NT2/D1 (cell line): ENCODE measurements around the gene DLG2.
"Not testable (repeated sequence)": the region's sequence is repeated elsewhere in the genome, so short reads cannot be mapped to it uniquely, and the experiment has no call there.

Source experiments
- DNase-seq: peaks from one replicate; pipeline ENCODE4 v3.0.0-alpha.2; 2011; ENCODE audit warnings: low read depth, low spot score
- H3K27me3 ChIP-seq: 2 replicates; pipeline ENCODE4 v1.6.0; 2011; ENCODE audit warnings: mild to moderate bottlenecking; ENCODE audit not compliant: insufficient read length, insufficient read depth
- H3K36me3 ChIP-seq: 2 replicates; pipeline ENCODE4 v1.6.1; 2011; ENCODE audit warnings: mild to moderate bottlenecking, low read length, mixed read lengths; ENCODE audit not compliant: insufficient read depth, insufficient read length
- H3K4me1 ChIP-seq: 2 replicates; pipeline ENCODE4 v1.5.1; 2011; ENCODE audit not compliant: insufficient read depth, insufficient read length
- H3K4me3 ChIP-seq: 2 replicates; pipeline ENCODE4 v1.5.1; 2011; ENCODE audit warnings: low read depth; ENCODE audit not compliant: insufficient read length
- H3K9ac ChIP-seq: 2 replicates; pipeline ENCODE4 v1.6.0; 2011; ENCODE audit warnings: low read depth; ENCODE audit not compliant: insufficient read length
- H3K9me3 ChIP-seq: 2 replicates; pipeline ENCODE4 v1.5.1; 2011; ENCODE audit warnings: mild to moderate bottlenecking, low read length; ENCODE audit not compliant: insufficient read depth
- SUZ12 ChIP-seq: IDR thresholded peaks from 2 replicates; pipeline ENCODE4 v1.6.1; 2011; ENCODE audit not compliant: insufficient read length, insufficient read depth; ENCODE audit errors: extremely low read depth
- YY1 ChIP-seq: IDR thresholded peaks from 2 replicates; pipeline ENCODE4 v1.6.1; 2011; ENCODE audit not compliant: insufficient read length, insufficient read depth
- ZNF274 ChIP-seq: IDR thresholded peaks from 2 replicates; pipeline ENCODE4 v1.6.1; 2011; ENCODE audit warnings: mild to moderate bottlenecking, low read depth, low read length

The DLG2 gene

DNA sequence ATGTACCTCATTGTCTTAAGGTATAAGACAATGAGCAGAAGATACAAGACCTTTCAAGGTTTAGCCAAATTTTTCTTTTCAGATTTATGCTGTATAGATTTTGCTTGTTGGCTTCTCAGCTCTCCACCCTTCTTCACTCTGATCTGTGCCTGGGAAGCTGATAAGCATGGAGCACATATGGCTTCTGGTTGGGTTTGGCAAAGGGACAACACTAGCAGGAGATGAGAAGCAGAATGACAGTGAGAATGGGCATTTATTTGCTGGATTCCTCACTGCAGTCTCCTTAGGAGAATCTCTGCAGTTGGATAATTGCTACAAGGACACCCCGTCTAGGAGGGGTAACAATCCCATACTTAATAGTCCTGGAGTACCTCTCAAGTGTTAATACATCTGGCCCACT, 1866.2 kb downstream of the DLG2 start:
- Histone ChIP-seq H3K9me3 (no peaks in the 10 kb centered on the region), H3K9ac (no peak overlapping the region), H3K36me3 (no peaks in the 10 kb centered on the region), H3K4me1 (no peaks in the 10 kb centered on the region), H3K4me3 (no peak overlapping the region), H3K27me3 (no peaks in the 10 kb centered on the region)
- DNase-seq = no peak
- TF ChIP-seq SUZ12 (no peak), ZNF274 (no peak), YY1 (no peak)

DNA sequence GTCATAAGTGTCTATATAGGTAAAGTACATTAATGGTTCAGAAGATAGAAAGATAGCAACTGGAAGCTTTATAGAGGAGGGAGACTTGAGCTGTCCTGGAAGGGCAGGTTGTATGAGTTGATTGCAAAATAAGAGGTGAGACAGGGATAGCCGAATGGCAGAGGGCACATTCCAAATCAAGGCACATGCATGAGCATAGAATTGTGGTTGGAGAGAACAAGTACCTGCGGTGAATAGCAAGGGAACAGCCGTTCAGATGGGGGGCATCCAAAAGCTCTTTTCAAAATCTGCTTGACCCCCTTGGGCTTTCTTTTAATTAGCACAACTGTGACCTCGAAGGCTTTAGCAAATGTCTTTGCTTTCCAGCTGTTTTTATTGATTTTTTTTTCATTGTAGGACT, 1868.0 kb downstream of the DLG2 start:
- Histone ChIP-seq H3K27me3 (no peaks in the 10 kb centered on the region), H3K4me3 (no peak overlapping the region), H3K4me1 (no peaks in the 10 kb centered on the region), H3K9ac (no peak overlapping the region), H3K36me3 (no peaks in the 10 kb centered on the region), H3K9me3 (no peaks in the 10 kb centered on the region)
- no peak for TF ChIP-seq SUZ12
- DNase-seq = no peak

DNA sequence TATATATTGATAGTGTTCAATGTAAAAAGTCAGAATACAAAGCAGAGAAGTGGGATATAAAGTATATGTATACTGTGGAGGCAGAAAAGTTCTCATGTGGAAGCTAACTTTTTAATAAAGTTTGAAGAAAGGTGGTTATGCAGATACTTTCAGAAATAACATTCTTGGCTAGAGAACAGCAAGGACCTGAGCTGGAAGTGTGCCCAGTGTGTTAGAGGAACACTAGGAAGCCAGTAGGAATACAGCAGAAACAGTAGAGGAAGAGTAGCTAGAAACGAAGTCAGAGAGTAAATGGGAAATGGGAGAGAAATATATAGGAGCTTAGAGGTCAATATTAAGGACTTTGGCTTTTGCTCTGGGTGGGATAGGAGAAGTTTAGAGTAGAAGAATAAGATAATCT, 1876.1 kb downstream of the DLG2 start:
- no peaks in the 10 kb centered on the region for H3K36me3 ChIP-seq
- no peak overlapping the region for H3K4me3 ChIP-seq
- no peak for DNase-seq
- no peaks in the 10 kb centered on the region for H3K27me3 ChIP-seq
- TF ChIP-seq YY1 = no peak
- TF ChIP-seq SUZ12 = no peak
- TF ChIP-seq ZNF274 = no peak
- H3K9ac ChIP-seq = no peak overlapping the region
- no peaks in the 10 kb centered on the region for H3K9me3 ChIP-seq
- H3K4me1 ChIP-seq = no peaks in the 10 kb centered on the region

DNA sequence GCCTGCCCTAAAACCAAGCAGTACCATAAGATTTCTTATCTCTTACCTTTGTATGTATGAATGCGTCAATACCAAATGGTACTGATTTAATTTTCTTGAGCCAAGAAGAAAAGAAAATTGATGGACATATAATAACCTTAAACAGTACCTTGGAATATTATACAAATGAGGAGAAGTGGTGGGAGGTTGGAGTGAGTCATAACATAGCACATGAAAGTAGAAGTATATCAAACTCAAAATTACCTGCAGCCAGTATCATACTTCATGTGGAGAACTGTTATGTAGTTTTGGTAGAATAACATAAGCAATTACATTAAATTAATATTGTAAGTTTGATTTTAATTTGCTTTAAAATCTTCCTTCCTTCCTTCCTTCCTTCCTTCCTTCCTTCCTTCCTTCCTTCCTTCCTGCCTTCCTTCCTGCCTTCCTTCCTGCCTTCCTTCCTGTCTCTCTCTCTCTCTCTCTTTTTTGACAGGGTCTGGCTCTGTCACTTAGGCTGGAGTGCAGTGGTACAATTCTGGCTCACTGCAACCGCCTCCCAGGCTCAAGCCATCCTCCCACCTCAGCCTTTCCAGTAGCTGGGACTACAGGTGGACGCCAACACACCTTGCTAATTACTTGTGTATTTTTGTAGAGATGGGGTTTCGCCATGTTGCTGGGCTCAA, 1880.1 kb downstream of the DLG2 start:
- peaks cover 10% of the 10 kb centered on the region; the same call in 1 of the 2 replicates for H3K9me3 ChIP-seq
- H3K9ac ChIP-seq = no peak overlapping the region
- DNase-seq = no peak
- H3K4me1 ChIP-seq = no peaks in the 10 kb centered on the region
- no peak overlapping the region for H3K4me3 ChIP-seq
- no peaks in the 10 kb centered on the region for H3K27me3 ChIP-seq
- no peaks in the 10 kb centered on the region for H3K36me3 ChIP-seq
- no peak for TF ChIP-seq ZNF274
- no peak for TF ChIP-seq SUZ12
- no peak for TF ChIP-seq YY1

DNA sequence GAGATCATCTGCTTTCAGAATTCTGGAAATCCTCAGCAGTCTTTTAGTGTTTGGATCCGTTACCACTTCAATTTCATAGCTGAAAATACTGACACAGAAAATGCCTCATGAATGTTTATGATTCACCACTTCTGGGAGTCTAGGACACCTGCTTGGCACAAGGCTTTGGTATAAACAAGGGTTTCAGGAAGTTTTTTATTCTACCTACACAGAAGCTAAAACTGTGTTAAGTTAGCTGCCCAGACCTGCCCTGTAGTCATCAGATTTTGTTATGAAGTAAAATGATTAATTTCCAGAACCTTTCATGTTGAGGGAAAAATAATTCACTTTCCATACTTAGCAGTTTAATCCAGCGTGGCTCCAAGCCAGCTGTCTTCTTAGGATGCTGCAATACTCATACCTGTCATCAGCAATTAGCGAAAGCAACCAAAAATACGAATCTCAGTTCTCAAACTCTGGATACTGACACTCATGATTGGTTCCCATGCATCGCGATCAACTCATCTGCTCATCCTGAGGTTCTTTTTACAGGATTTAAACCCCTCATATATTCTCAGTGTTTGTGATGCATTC, 1882.4 kb downstream of the DLG2 start:
- Histone ChIP-seq H3K9ac (no peak overlapping the region), H3K4me1 (no peaks in the 10 kb centered on the region), H3K4me3 (no peak overlapping the region), H3K27me3 (no peaks in the 10 kb centered on the region), H3K36me3 (no peaks in the 10 kb centered on the region), H3K9me3 (peaks cover 10% of the 10 kb centered on the region; the same call in 1 of the 2 replicates)
- no peak for DNase-seq
- TF ChIP-seq YY1 (no peak), ZNF274 (no peak), SUZ12 (no peak)

DNA sequence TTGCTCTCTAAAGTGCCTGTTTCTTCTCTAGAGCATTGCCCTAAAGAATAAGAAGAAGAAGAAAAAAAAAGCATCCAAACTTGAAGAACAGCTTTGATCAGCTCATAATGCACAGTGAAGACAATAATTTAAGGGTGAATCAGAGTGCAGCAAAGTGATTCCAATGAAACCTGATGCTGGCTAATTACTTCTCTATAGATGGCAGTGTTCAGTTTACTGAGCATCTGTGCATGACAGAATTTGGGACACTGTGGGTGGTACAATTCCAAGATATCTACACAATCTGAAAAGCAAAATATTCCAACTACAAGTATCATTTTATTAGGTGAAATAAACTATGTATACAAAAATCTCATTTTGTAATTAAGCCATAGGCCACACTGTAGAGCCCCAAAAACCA, 1890.5 kb downstream of the DLG2 start:
- Histone ChIP-seq H3K4me1 (no peaks in the 10 kb centered on the region), H3K9ac (no peak overlapping the region), H3K4me3 (no peak overlapping the region), H3K36me3 (no peaks in the 10 kb centered on the region), H3K9me3 (no peaks in the 10 kb centered on the region), H3K27me3 (no peaks in the 10 kb centered on the region)
- TF ChIP-seq YY1 (no peak), SUZ12 (no peak), ZNF274 (no peak)
- no peak for DNase-seq

DNA sequence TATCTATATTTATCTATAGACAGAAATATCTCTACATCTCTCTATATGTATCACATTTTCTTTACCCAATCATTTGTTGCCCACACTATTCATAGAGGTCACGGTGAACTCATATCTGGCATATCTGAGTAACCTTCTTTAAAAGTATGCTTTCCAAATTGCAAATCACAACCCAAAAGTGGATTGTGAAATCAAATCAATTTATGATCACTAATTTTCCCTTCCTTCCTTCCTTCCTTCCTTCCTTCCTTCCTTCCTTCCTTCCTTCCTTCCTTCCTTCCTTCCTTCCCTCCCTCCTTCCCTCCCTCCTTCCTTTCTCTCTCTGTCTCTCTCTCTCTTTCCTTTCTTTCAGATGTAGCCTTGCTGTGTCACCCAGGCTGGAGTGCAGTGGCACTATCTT, 1893.0 kb downstream of the DLG2 start:
- H3K9ac ChIP-seq = no peak overlapping the region
- no peak overlapping the region for H3K4me3 ChIP-seq
- DNase-seq = no peak
- H3K36me3 ChIP-seq = no peaks in the 10 kb centered on the region
- no peaks in the 10 kb centered on the region for H3K27me3 ChIP-seq
- TF ChIP-seq YY1 = no peak
- TF ChIP-seq SUZ12 = no peak
- no peak for TF ChIP-seq ZNF274
- no peaks in the 10 kb centered on the region for H3K9me3 ChIP-seq
- no peaks in the 10 kb centered on the region for H3K4me1 ChIP-seq

DNA sequence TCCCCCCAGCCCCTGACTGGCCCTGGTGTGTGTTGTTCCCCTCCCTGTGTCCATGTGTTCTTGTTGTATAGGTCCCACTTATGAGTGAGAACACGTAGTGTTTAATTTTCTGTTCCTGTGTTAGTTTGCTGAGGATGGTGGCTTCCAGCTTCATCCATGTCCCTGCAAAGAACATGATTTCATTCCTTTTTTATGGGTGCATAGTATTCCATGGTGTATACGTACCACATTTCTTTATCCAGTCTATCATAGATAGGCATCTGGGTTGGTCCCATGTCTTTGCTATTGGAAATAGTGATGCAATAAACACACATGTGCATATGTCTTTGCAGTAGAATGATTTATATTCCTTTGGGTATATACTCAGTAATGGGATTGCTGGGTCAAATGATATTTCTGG, 1895.9 kb downstream of the DLG2 start:
- not testable (repeated sequence) for H3K9ac ChIP-seq, H3K36me3 ChIP-seq, DNase-seq, H3K4me3 ChIP-seq, H3K9me3 ChIP-seq, H3K27me3 ChIP-seq, H3K4me1 ChIP-seq
